Measurements from ENCODE around the gene HNRNPL. TPM values are rescaled to one million over a fixed set of nuclear protein-coding genes. Genes with fewer than 3 reads are reported as not detected.

HNRNPL gene
- total and polyA plus RNA-seq, 10 of the 15 experiments (the other 5 are each of a cell fraction or from before 2014, with no cell fraction given): 32.5 to 512 (median 306) TPM

DNA sequence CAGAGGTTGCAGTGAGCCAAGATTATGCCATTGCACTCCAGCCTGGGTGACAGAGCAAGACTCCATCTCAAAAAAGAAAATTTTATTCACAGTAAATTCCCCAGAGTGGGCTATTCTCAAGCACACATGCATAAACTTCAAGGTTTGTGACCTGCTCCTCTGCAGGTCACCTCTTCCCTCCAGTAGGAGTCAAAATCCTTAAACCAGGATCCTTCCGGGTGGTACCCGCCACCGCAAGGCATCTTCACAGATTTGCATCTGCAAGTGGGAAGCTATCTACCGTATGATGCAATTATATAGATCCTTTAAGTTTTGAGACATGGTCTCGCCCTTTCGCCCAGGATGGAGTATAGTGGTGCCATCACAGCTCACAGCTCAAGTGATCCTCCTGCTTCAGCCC lies 15.2 kb downstream of the HNRNPL start (continued):
- TF ChIP-seq E2F8 (IDR thresholded peaks at IDR 0.05; ENCODE audit: low read depth, partially characterized antibody) (no peak), CBFB (IDR thresholded peaks at IDR 0.05; ENCODE audit: low read depth) (no peak), ZNF207 (IDR thresholded peaks at IDR 0.05; ENCODE audit: borderline replicate concordance) (no peak), MAX (IDR thresholded peaks at IDR 0.05; ENCODE audit: low read depth, low read length) (no peak), IKZF1 (conservative IDR thresholded peaks at IDR 0.05) (no peak), SREBF2 (IDR thresholded peaks at IDR 0.05; ENCODE audit: low read length) (no peak), SMAD5 (IDR thresholded peaks at IDR 0.05; ENCODE audit: low read depth) (no peak)
- TF ChIP-seq, protein P1, sequence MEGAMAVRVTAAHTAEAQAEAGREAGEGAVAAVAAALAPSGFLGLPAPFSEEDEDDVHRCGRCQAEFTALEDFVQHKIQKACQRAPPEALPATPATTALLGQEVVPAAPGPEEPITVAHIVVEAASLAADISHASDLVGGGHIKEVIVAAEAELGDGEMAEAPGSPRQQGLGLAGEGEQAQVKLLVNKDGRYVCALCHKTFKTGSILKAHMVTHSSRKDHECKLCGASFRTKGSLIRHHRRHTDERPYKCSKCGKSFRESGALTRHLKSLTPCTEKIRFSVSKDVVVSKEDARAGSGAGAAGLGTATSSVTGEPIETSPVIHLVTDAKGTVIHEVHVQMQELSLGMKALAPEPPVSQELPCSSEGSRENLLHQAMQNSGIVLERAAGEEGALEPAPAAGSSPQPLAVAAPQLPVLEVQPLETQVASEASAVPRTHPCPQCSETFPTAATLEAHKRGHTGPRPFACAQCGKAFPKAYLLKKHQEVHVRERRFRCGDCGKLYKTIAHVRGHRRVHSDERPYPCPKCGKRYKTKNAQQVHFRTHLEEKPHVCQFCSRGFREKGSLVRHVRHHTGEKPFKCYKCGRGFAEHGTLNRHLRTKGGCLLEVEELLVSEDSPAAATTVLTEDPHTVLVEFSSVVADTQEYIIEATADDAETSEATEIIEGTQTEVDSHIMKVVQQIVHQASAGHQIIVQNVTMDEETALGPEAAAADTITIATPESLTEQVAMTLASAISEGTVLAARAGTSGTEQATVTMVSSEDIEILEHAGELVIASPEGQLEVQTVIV (IDR thresholded peaks at IDR 0.05; ENCODE audit: borderline replicate concordance, partially characterized antibody): no peak
